Measurements from ENCODE around the gene LRRC56. TPM values are rescaled to one million over a fixed set of nuclear protein-coding genes. Genes with fewer than 3 reads are reported as not detected.
A peak's percentile ranks its signal among the peaks of the same experiment; 100 is the strongest.

Gene LRRC56
- polyA plus RNA-seq, 3 donors: 0.09 to 0.68 TPM; not detected in 1

DNA sequence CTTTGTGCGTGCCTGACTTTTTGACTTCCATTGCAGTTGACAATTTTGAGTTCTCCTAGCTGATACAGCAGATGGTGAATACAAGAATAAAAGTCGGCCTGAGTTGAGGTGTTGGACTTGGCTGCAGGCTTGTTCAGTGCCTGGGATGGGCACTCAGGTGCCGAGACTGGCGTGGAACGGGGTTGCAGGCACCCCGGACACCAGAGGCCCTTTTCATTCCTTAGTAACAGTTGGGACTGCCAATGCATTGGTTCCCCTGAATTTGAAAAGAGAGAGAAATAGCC, 40.2 kb downstream of the LRRC56 start:
- intact Hi-C loops (cut with micrococcal nuclease): loop anchor here (2.0 to 5.0 kb wide), 3 partner anchors 17 to 70 kb away; partner anchors contain the start of genes LMNTD2 (in 1 of the 2), RASSF7 (in 1 of the 2) and RNH1 (in 1 of the 2)
- no peak overlapping the region for H2AFZ ChIP-seq (ENCODE audit: insufficient read depth, low read depth, low read length, poor library complexity, severe bottlenecking)
- peak overlapping the region; percentile 79 to 91 (median 79) for H3K4me3 ChIP-seq (replicated peaks in 1 of 3; ENCODE audit: low read depth in 2 of 3, low read length in 3 of 3)
- peak overlapping the region; percentile 98 for H3K4me2 ChIP-seq (replicated peaks; ENCODE audit: extremely low read depth, low read length, poor library complexity, severe bottlenecking)
- H3K36me3 Mint-ChIP-seq: peaks cover 19 to 22% of the 10 kb centered on the region in 2 donors
- H3K4me1 ChIP-seq (ENCODE audit: control insufficient read depth in 1 of 2, insufficient read depth in 2 of 2, low read length in 2 of 2): peaks cover 22 to 40% of the 10 kb centered on the region in 2 donors
- H3K9ac ChIP-seq (ENCODE audit: insufficient read depth, low read length, poor library complexity, severe bottlenecking): peak overlapping the region; percentile 81
- peaks cover 0 to 11% (median 3%) of the 10 kb centered on the region in 7 donors for H3K9me3 Mint-ChIP-seq
- peak overlapping the region; percentile 85 to 89 for H3K4me3 Mint-ChIP-seq
- H3K9me3 ChIP-seq (replicated peaks in 1 of 2; ENCODE audit: control insufficient read depth in 1 of 2, insufficient read depth in 1 of 2, low read length in 2 of 2): peaks cover 0 to 3% of the 10 kb centered on the region in 2 donors
- H3K36me3 ChIP-seq (replicated peaks in 1 of 2; ENCODE audit: control insufficient read depth in 1 of 2, insufficient read depth in 2 of 2, low read length in 2 of 2): peaks cover 11 to 15% of the 10 kb centered on the region in 2 donors
- peaks cover 57% of the 10 kb centered on the region for H4K20me1 ChIP-seq (ENCODE audit: insufficient read depth, low read length)
- H3K27me3 Mint-ChIP-seq (ENCODE audit: low read depth in 3 of 3): peaks cover 22 to 28% (median 22%) of the 10 kb centered on the region in 3 donors
- H3K27me3 ChIP-seq (ENCODE audit: control insufficient read depth in 2 of 2, insufficient read depth in 2 of 2, low read length in 2 of 2): peaks cover 8 to 23% of the 10 kb centered on the region in 2 donors
- DNase-seq: no peak
- peaks cover 37% of the 10 kb centered on the region for H3K4me1 Mint-ChIP-seq
- H3K27ac ChIP-seq (ENCODE audit: low read depth in 1 of 2, low read length in 2 of 2): peak overlapping the region in 1 of 2 donors; percentile 87
- TF ChIP-seq, protein P1, sequence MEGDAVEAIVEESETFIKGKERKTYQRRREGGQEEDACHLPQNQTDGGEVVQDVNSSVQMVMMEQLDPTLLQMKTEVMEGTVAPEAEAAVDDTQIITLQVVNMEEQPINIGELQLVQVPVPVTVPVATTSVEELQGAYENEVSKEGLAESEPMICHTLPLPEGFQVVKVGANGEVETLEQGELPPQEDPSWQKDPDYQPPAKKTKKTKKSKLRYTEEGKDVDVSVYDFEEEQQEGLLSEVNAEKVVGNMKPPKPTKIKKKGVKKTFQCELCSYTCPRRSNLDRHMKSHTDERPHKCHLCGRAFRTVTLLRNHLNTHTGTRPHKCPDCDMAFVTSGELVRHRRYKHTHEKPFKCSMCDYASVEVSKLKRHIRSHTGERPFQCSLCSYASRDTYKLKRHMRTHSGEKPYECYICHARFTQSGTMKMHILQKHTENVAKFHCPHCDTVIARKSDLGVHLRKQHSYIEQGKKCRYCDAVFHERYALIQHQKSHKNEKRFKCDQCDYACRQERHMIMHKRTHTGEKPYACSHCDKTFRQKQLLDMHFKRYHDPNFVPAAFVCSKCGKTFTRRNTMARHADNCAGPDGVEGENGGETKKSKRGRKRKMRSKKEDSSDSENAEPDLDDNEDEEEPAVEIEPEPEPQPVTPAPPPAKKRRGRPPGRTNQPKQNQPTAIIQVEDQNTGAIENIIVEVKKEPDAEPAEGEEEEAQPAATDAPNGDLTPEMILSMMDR (IDR thresholded peaks at IDR 0.05): no peak
- WGBS (ENCODE audit: insufficient coverage): 72% methylated on average over 6 of the region's 6 CpGs
- peak overlapping the region in 5 of 7 donors; percentile 58 to 83 (median 76) for H3K27ac Mint-ChIP-seq
- H3K79me2 ChIP-seq (ENCODE audit: insufficient read depth, low read length): peaks cover 56% of the 10 kb centered on the region

DNA sequence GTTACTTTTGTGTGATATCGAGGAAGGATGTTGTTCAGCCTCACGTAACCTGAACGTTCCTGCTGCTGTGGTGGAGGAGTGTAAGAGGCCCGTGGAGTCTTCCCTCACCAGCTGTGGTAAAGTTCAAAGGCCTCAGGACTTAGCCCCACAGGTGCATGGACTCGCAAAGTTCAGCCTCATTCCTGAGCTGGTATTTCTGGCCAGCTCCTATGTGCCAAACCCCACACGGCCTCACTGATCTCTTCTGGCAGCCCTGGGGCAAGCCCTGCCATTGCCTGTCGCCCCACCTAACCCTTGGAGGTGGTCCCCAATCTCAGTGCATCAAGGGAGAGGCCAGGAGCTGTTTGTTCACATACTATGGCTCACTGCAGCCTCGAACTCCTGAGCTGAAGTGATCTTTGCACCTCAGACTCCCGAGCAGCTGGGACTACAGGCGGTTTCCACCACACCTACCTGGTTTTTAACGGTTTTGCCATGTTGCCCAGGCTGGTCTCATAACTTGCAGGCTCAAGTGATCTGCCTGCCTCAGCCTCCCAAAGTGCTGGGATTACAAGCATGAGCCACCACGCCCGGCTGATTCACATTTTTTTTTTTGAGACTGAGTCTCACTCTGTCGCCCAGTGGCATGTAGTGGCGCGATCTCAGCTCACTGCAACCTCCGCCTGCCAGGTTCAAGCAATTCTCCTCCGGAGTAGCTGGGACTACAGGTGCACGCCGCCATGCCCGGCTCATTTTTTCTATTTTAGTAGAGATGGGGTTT, 41.1 kb downstream of the LRRC56 start:
- Histone ChIP-seq H3K4me1 (ENCODE audit: control insufficient read depth in 1 of 2, insufficient read depth in 2 of 2, low read length in 2 of 2) (peaks cover 22 to 40% of the 10 kb centered on the region in 2 donors), H3K9ac (ENCODE audit: insufficient read depth, low read length, poor library complexity, severe bottlenecking) (peak overlapping the region; percentile 27), H3K9me3 (replicated peaks in 1 of 2; ENCODE audit: control insufficient read depth in 1 of 2, insufficient read depth in 1 of 2, low read length in 2 of 2) (peaks cover 0 to 3% of the 10 kb centered on the region in 2 donors), H3K4me3 (replicated peaks in 1 of 3; ENCODE audit: low read depth in 2 of 3, low read length in 3 of 3) (peak overlapping the region in 1 of 3 experiments; percentile 91), H3K27ac (ENCODE audit: low read depth in 1 of 2, low read length in 2 of 2) (peak overlapping the region in 1 of 2 donors; percentile 87), H4K20me1 (ENCODE audit: insufficient read depth, low read length) (peaks cover 62% of the 10 kb centered on the region), H2AFZ (ENCODE audit: insufficient read depth, low read depth, low read length, poor library complexity, severe bottlenecking) (no peak overlapping the region), H3K4me2 (replicated peaks; ENCODE audit: extremely low read depth, low read length, poor library complexity, severe bottlenecking) (peak overlapping the region; percentile 98), H3K36me3 (replicated peaks in 1 of 2; ENCODE audit: control insufficient read depth in 1 of 2, insufficient read depth in 2 of 2, low read length in 2 of 2) (peaks cover 18 to 20% of the 10 kb centered on the region in 2 donors), H3K79me2 (ENCODE audit: insufficient read depth, low read length) (peaks cover 65% of the 10 kb centered on the region), H3K27me3 (ENCODE audit: control insufficient read depth in 2 of 2, insufficient read depth in 2 of 2, low read length in 2 of 2) (peaks cover 8 to 18% of the 10 kb centered on the region in 2 donors)
- 88% methylated on average over 18 of the region's 21 CpGs for WGBS (ENCODE audit: insufficient coverage)
- Mint-ChIP-seq H3K27ac (peak overlapping the region in 3 of 7 donors; percentile 6 to 57 (median 30)), H3K27me3 (ENCODE audit: low read depth in 3 of 3) (peaks cover 14 to 19% (median 14%) of the 10 kb centered on the region in 3 donors), H3K4me1 (peaks cover 37% of the 10 kb centered on the region), H3K9me3 (peaks cover 0 to 11% (median 3%) of the 10 kb centered on the region in 7 donors), H3K36me3 (peaks cover 28 to 29% of the 10 kb centered on the region in 2 donors), H3K4me3 (no peak overlapping the region)
- TF ChIP-seq, protein P1 (IDR thresholded peaks at IDR 0.05): no peak
- no peak for DNase-seq
- intact Hi-C loops (cut with micrococcal nuclease): loop anchor here (5.0 kb wide), 2 partner anchors 34 to 71 kb away; partner anchors contain the start of gene RNH1 (in 1 of the 2)
